ENCODE measurements around the gene NDUFV2. TPM values are rescaled to one million over a fixed set of nuclear protein-coding genes. Genes with fewer than 3 reads are reported as not detected.
"Not testable (repeated sequence)": the region's sequence is repeated elsewhere in the genome, so short reads cannot be mapped to it uniquely, and the experiment has no call there.

Gene NDUFV2
- polyA plus RNA-seq (ENCODE audit: insufficient read length): 109 TPM

- DNase-seq (ENCODE audit: low read depth): peak; percentile 91
Observed at GRCh38 chr18:9102508-9103375, at the start of gene NDUFV2. Gene NDUFV2 (plus strand): TSS chr18:9102699. CDS start chr18:9102744, 45 bp downstream.

- no peak for DNase-seq (ENCODE audit: low read depth)
Observed at GRCh38 chr18:9053814-9054213, 48.7 kb upstream of the NDUFV2 start.

- no peak for DNase-seq (ENCODE audit: low read depth)
Observed at GRCh38 chr18:9055185-9055584, 47.3 kb upstream of the NDUFV2 start.

- no peak for DNase-seq (ENCODE audit: low read depth)
Observed at GRCh38 chr18:9055626-9056025, 46.9 kb upstream of the NDUFV2 start.

GRCh38 chr18:9057646-9058045 lies 44.9 kb upstream of the NDUFV2 start:
- no peak for DNase-seq (ENCODE audit: low read depth)

- no peak for DNase-seq (ENCODE audit: low read depth)
Observed at GRCh38 chr18:9058406-9058805, 44.1 kb upstream of the NDUFV2 start.

GRCh38 chr18:9062418-9062751 lies 40.1 kb upstream of the NDUFV2 start:
- no peak for DNase-seq (ENCODE audit: low read depth)

GRCh38 chr18:9065864-9066263 lies 36.6 kb upstream of the NDUFV2 start:
- DNase-seq (ENCODE audit: low read depth): no peak

- no peak for DNase-seq (ENCODE audit: low read depth)
Observed at GRCh38 chr18:9066358-9066757, 36.1 kb upstream of the NDUFV2 start.

GRCh38 chr18:9066817-9067306 lies 35.6 kb upstream of the NDUFV2 start:
- no peak for DNase-seq (ENCODE audit: low read depth)

GRCh38 chr18:9067823-9068222 lies 34.7 kb upstream of the NDUFV2 start:
- no peak for DNase-seq (ENCODE audit: low read depth)

GRCh38 chr18:9068346-9068745 lies 34.2 kb upstream of the NDUFV2 start:
- no peak for DNase-seq (ENCODE audit: low read depth)

- DNase-seq (ENCODE audit: low read depth): no peak
Observed at GRCh38 chr18:9069601-9070000, 32.9 kb upstream of the NDUFV2 start.

GRCh38 chr18:9070212-9070611 lies 32.3 kb upstream of the NDUFV2 start:
- no peak for DNase-seq (ENCODE audit: low read depth)

- DNase-seq (ENCODE audit: low read depth): no peak
Observed at GRCh38 chr18:9079818-9080528, 22.5 kb upstream of the NDUFV2 start.

- no peak for DNase-seq (ENCODE audit: low read depth)
Observed at GRCh38 chr18:9081940-9082339, 20.6 kb upstream of the NDUFV2 start.

- DNase-seq (ENCODE audit: low read depth): no peak
Observed at GRCh38 chr18:9082711-9083510, 19.6 kb upstream of the NDUFV2 start.

- no peak for DNase-seq (ENCODE audit: low read depth)
Observed at GRCh38 chr18:9086015-9086414, 16.5 kb upstream of the NDUFV2 start.

- DNase-seq (ENCODE audit: low read depth): no peak
Observed at GRCh38 chr18:9086624-9087023, 15.9 kb upstream of the NDUFV2 start.

- DNase-seq (ENCODE audit: low read depth): no peak
Observed at GRCh38 chr18:9087144-9087543, 15.4 kb upstream of the NDUFV2 start.

GRCh38 chr18:9088252-9088651 lies 14.2 kb upstream of the NDUFV2 start:
- no peak for DNase-seq (ENCODE audit: low read depth)

GRCh38 chr18:9088727-9089126 lies 13.8 kb upstream of the NDUFV2 start:
- DNase-seq (ENCODE audit: low read depth): not testable (repeated sequence)
